H9 (cell line): ENCODE results near the gene CYP19A1. TPM values are rescaled to one million over a fixed set of nuclear protein-coding genes. Genes with fewer than 3 reads are reported as not detected.

Experiments
- DNase-seq: peaks from one replicate; pipeline ENCODE4 v3.0.0-alpha.2; 2017
- H2AFZ ChIP-seq: one replicate; pipeline ENCODE4 v1.6.1; 2013; ENCODE audit warnings: mild to moderate bottlenecking, low read length, control low read depth, moderate library complexity
- H2AK5ac ChIP-seq: 2 replicates; pipeline ENCODE4 v1.6.1; 2013; ENCODE audit warnings: low read length, control low read depth, mixed read lengths; ENCODE audit not compliant: insufficient read length
- H2BK120ac ChIP-seq: one replicate; pipeline ENCODE4 v1.6.1; 2013; ENCODE audit warnings: low read depth, mild to moderate bottlenecking, low read length, control low read depth, inconsistent platforms; ENCODE audit not compliant: poor library complexity, severe bottlenecking
- H2BK12ac ChIP-seq: 2 replicates; pipeline ENCODE4 v1.6.1; 2013; ENCODE audit warnings: low read length, control low read depth, mixed read lengths, low read depth; ENCODE audit not compliant: insufficient read length
- H2BK15ac ChIP-seq: 2 replicates; pipeline ENCODE4 v1.6.1; 2013; ENCODE audit warnings: low read depth, low read length, control low read depth
- H2BK20ac ChIP-seq: one replicate; pipeline ENCODE4 v1.6.1; 2013; ENCODE audit warnings: low read depth, mild to moderate bottlenecking, low read length, control low read depth, inconsistent platforms; ENCODE audit not compliant: poor library complexity, severe bottlenecking
- H2BK5ac ChIP-seq: 2 replicates; pipeline ENCODE4 v1.6.1; 2013; ENCODE audit warnings: low read length, control low read depth, mixed read lengths; ENCODE audit not compliant: insufficient read length
- H3K14ac ChIP-seq: 2 replicates; pipeline ENCODE4 v1.6.1; 2013; ENCODE audit warnings: low read length, control low read depth; ENCODE audit not compliant: insufficient read depth
- H3K18ac ChIP-seq: 2 replicates; pipeline ENCODE4 v1.6.1; 2013; ENCODE audit warnings: low read depth, mild to moderate bottlenecking, mixed read lengths, low read length, control low read depth; ENCODE audit not compliant: insufficient read length
- H3K23ac ChIP-seq: 2 replicates; pipeline ENCODE4 v1.6.1; 2013; ENCODE audit warnings: low read length, control low read depth, mixed read lengths, low read depth; ENCODE audit not compliant: insufficient read length
- H3K23me2 ChIP-seq: 2 replicates; pipeline ENCODE4 v1.6.1; 2013; ENCODE audit warnings: low read depth, mild to moderate bottlenecking, mixed read lengths, low read length, control low read depth; ENCODE audit not compliant: insufficient read length, poor library complexity, severe bottlenecking
- H3K27ac ChIP-seq: 2 replicates; pipeline ENCODE4 v1.5.1; 2013; ENCODE audit warnings: low read length, control low read depth, mixed read lengths, low read depth; ENCODE audit not compliant: insufficient read length
- H3K27me3 ChIP-seq: 2 replicates; pipeline ENCODE4 v1.6.1; 2013; ENCODE audit warnings: low read length, control low read depth, inconsistent platforms; ENCODE audit not compliant: insufficient read depth
- H3K4ac ChIP-seq: 2 replicates; pipeline ENCODE4 v1.6.1; 2013; ENCODE audit warnings: low read depth, mild to moderate bottlenecking, control low read depth, inconsistent platforms, low read length, moderate library complexity
- H3K4me1 ChIP-seq: 2 replicates; pipeline ENCODE4 v1.6.1; 2013; ENCODE audit warnings: low read length, control low read depth, inconsistent platforms; ENCODE audit not compliant: insufficient read depth
- H3K4me2 ChIP-seq: 2 replicates; pipeline ENCODE4 v1.6.1; 2013; ENCODE audit warnings: low read length, control low read depth, mixed read lengths; ENCODE audit not compliant: insufficient read length, insufficient read depth
- H3K56ac ChIP-seq: 2 replicates; pipeline ENCODE4 v1.6.1; 2013; ENCODE audit warnings: low read depth, mild to moderate bottlenecking, mixed read lengths, low read length, control low read depth; ENCODE audit not compliant: insufficient read length
- H3K79me1 ChIP-seq: 2 replicates; pipeline ENCODE4 v1.6.1; 2013; ENCODE audit warnings: low read depth, mild to moderate bottlenecking, moderate library complexity, low read length, control low read depth, inconsistent platforms; ENCODE audit not compliant: insufficient read depth, poor library complexity, severe bottlenecking
- H3K79me2 ChIP-seq: 2 replicates; pipeline ENCODE4 v1.6.1; 2013; ENCODE audit warnings: low read length, control low read depth, inconsistent platforms; ENCODE audit not compliant: insufficient read depth
- H3K9ac ChIP-seq: 2 replicates; pipeline ENCODE4 v1.6.1; 2013; ENCODE audit warnings: low read length, control low read depth, mixed read lengths; ENCODE audit not compliant: insufficient read length; ENCODE audit errors: extremely low read depth
- H3K9me3 ChIP-seq: one replicate; pipeline ENCODE4 v1.6.1; 2013; ENCODE audit warnings: low read depth, low read length, inconsistent platforms; ENCODE audit not compliant: control insufficient read depth
- H3T11ph ChIP-seq: one replicate; pipeline ENCODE4 v1.6.1; 2013; ENCODE audit warnings: mild to moderate bottlenecking, low read length, control low read depth, inconsistent platforms
- H4K20me1 ChIP-seq: one replicate; pipeline ENCODE4 v1.6.1; 2013; ENCODE audit not compliant: control insufficient read depth, insufficient read length, insufficient read depth
- H4K5ac ChIP-seq: 2 replicates; pipeline ENCODE4 v1.6.1; 2013; ENCODE audit warnings: low read depth, mild to moderate bottlenecking, mixed read lengths, low read length, control low read depth; ENCODE audit not compliant: insufficient read length
- H4K8ac ChIP-seq: replicated peaks from 2 replicates; pipeline ENCODE4 v1.6.1; 2013; ENCODE audit warnings: low read length, control low read depth, mixed read lengths, low read depth; ENCODE audit not compliant: insufficient read length
- H4K91ac ChIP-seq: 2 replicates; pipeline ENCODE4 v1.6.1; 2013; ENCODE audit warnings: low read depth, mild to moderate bottlenecking, moderate library complexity, mixed read lengths, low read length, control low read depth; ENCODE audit not compliant: insufficient read length
- H3K27ac Mint-ChIP-seq, 3 experiments: 2 replicates in 2 of 3; 3 replicates in 1 of 3; pipeline ENCODE4 v1.8.0; 2020 to 2021; ENCODE audit warnings: mixed read lengths in 3 of 3, mild to moderate bottlenecking in 1 of 3, moderate library complexity in 1 of 3
- H3K27me3 Mint-ChIP-seq: 2 replicates; pipeline ENCODE4 v1.8.0; 2021; ENCODE audit warnings: low read depth, mild to moderate bottlenecking, moderate library complexity, mixed read lengths
- H3K36me3 Mint-ChIP-seq, 3 experiments: 2 replicates in 2 of 3; 3 replicates in 1 of 3; pipeline ENCODE4 v1.8.0; 2020 to 2021; ENCODE audit warnings: low read depth in 3 of 3, mixed read lengths in 3 of 3; ENCODE audit not compliant: insufficient read depth in 1 of 3
- H3K4me1 Mint-ChIP-seq, 2 experiments: 2 replicates each; pipeline ENCODE4 v1.8.0; 2020; ENCODE audit warnings: mixed read lengths in 2 of 2
- H3K4me3 Mint-ChIP-seq, 2 experiments: 2 replicates in 1 of 2; 3 replicates in 1 of 2; pipeline ENCODE4 v1.8.0; 2020 to 2021; ENCODE audit warnings: mild to moderate bottlenecking in 2 of 2, mixed read lengths in 2 of 2, moderate library complexity in 1 of 2
- H3K9me3 Mint-ChIP-seq, 2 experiments: 2 replicates in 1 of 2; 3 replicates in 1 of 2; pipeline ENCODE4 v1.8.0; 2020; ENCODE audit warnings: mild to moderate bottlenecking in 2 of 2, mixed read lengths in 2 of 2, moderate library complexity in 1 of 2
- CTCF ChIP-seq: fragments of 200-600 bp; sonication (generic); conservative IDR thresholded peaks from 3 replicates; pipeline ENCODE4 v1.8.0; 2021; ENCODE audit warnings: antibody characterized with exemption, mild to moderate bottlenecking
- WGBS: extraction: QIAGEN DNeasy Blood & Tissue Kit; methylation state at CpG from one replicate; pipeline ENCODE4 v1.1.7; 2013; ENCODE audit warnings: missing lambda C conversion rate, low lambda C conversion rate, mixed read lengths; ENCODE audit not compliant: insufficient read length; ENCODE audit errors: extremely low coverage; 5-methylcytosine and 5-hydroxymethylcytosine counted together
- total RNA-seq: library from RNA; stranded (reverse); gene quantifications from 2 replicates; pipeline ENCODE4 v1.2.1, GENCODE V29; 2021

CYP19A1 gene
- total RNA-seq, 1 experiment from 2014 or later, result not detected

GRCh38 chr15:51353976-51354375, 15.6 kb upstream of the CYP19A1 start:
- Histone ChIP-seq H3K23me2 (no peaks in the 10 kb centered on the region), H4K20me1 (no peaks in the 10 kb centered on the region), H3K27me3 (no peaks in the 10 kb centered on the region), H2AFZ (no peak overlapping the region), H3K4me1 (no peaks in the 10 kb centered on the region), H4K8ac (no peak overlapping the region), H3T11ph (no peak overlapping the region), H3K23ac (no peak overlapping the region), H3K79me1 (no peaks in the 10 kb centered on the region), H2BK12ac (no peak overlapping the region), H3K18ac (no peak overlapping the region), H2BK20ac (no peak overlapping the region), H2BK120ac (no peak overlapping the region), H3K4ac (no peak overlapping the region), H4K91ac (no peak overlapping the region), H3K56ac (no peak overlapping the region), H3K9me3 (no peaks in the 10 kb centered on the region), H3K27ac (no peak overlapping the region), H3K4me2 (no peak overlapping the region), H3K9ac (no peak overlapping the region), H2AK5ac (no peak overlapping the region), H4K5ac (no peak overlapping the region), H3K79me2 (no peaks in the 10 kb centered on the region), H3K14ac (no peak overlapping the region), H2BK15ac (no peak overlapping the region), H2BK5ac (no peak overlapping the region)
- Mint-ChIP-seq H3K36me3 (no peaks in the 10 kb centered on the region), H3K9me3 (no peaks in the 10 kb centered on the region), H3K4me3 (no peak overlapping the region), H3K4me1 (peaks cover 5% of the 10 kb centered on the region in 2 experiments; a peak in 3 of 4 replicates), H3K27ac (no peak overlapping the region), H3K27me3 (peaks cover 18% of the 10 kb centered on the region)
- no CpG with 5 or more reads among the region's 2 CpGs for WGBS
- DNase-seq, result no peak
- no peak for TF ChIP-seq CTCF
